ENCODE results near the gene CTU2. TPM values are rescaled to one million over a fixed set of nuclear protein-coding genes. Genes with fewer than 3 reads are reported as not detected.
A peak's percentile ranks its signal among the peaks of the same experiment; 100 is the strongest.

The CTU2 gene
- total RNA-seq, 1 experiment from 2014 or later: 39.5 TPM

DNA sequence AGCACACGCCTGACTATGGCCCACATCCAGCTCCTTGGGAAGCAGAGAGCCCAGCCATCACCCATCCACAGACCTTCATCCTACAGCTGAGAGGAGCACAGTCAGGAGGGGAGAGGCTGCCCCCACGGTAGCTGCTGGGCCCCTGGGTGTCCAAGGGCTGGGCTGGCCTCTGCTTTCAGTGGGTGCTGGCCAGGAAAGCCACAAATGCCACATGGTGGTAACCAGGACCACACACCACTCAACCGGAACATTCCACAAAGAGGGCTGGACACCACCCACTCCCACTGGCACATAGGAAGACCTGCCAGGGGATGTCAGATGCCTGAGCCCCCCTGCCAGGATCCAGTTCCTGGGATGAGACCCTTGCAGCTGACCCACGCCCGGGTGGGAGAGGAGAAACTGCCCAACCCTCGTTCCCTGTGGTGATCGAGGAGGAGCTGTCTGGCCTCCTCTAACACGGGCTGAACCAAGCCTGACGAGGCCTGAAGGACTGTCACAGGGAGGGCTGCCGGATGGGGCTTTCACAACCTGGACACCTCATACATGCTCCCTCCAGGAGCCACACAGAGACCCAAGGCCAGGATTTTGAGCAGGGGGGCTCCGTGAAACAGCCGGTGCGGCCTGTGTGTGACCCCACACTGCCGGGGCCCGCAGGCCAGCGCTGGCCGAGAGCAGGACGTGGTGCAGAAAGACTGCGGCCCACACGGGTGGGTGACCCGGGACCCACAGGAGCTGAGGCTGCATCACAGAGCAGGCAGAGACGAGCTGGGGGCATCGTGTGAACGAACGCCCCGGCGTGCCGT, 48.0 kb downstream of the CTU2 start:
- no TSS peak for BruUV-seq (replicated peaks)
- H3K27ac Mint-ChIP-seq (ENCODE audit: unreplicated experiment): no peak overlapping the region
- no peaks in the 10 kb centered on the region for H3K9me3 Mint-ChIP-seq (ENCODE audit: low read depth, unreplicated experiment)
- peaks cover 25% of the 10 kb centered on the region for H3K4me1 Mint-ChIP-seq (ENCODE audit: low read depth, unreplicated experiment)
- CTCF ChIA-PET: interaction anchor here (0.5 to 0.6 kb wide), 2 partner anchors 48 to 67 kb away, joined by 3 to 5 read pairs; no protein-coding TSS in a partner anchor
- TF ChIP-seq, protein P1, sequence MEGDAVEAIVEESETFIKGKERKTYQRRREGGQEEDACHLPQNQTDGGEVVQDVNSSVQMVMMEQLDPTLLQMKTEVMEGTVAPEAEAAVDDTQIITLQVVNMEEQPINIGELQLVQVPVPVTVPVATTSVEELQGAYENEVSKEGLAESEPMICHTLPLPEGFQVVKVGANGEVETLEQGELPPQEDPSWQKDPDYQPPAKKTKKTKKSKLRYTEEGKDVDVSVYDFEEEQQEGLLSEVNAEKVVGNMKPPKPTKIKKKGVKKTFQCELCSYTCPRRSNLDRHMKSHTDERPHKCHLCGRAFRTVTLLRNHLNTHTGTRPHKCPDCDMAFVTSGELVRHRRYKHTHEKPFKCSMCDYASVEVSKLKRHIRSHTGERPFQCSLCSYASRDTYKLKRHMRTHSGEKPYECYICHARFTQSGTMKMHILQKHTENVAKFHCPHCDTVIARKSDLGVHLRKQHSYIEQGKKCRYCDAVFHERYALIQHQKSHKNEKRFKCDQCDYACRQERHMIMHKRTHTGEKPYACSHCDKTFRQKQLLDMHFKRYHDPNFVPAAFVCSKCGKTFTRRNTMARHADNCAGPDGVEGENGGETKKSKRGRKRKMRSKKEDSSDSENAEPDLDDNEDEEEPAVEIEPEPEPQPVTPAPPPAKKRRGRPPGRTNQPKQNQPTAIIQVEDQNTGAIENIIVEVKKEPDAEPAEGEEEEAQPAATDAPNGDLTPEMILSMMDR (IDR thresholded peaks at IDR 0.05; ENCODE audit: unreplicated experiment): no peak
- DNase-seq: no peak
- H3K27me3 Mint-ChIP-seq (ENCODE audit: unreplicated experiment): no peaks in the 10 kb centered on the region
- H3K36me3 Mint-ChIP-seq (ENCODE audit: insufficient read depth, unreplicated experiment): peaks cover 16% of the 10 kb centered on the region
- no peak overlapping the region for H3K4me3 Mint-ChIP-seq (ENCODE audit: low read depth, unreplicated experiment)
- intact Hi-C loops (cut with micrococcal nuclease; ENCODE audit: unreplicated experiment): no loop called here

DNA sequence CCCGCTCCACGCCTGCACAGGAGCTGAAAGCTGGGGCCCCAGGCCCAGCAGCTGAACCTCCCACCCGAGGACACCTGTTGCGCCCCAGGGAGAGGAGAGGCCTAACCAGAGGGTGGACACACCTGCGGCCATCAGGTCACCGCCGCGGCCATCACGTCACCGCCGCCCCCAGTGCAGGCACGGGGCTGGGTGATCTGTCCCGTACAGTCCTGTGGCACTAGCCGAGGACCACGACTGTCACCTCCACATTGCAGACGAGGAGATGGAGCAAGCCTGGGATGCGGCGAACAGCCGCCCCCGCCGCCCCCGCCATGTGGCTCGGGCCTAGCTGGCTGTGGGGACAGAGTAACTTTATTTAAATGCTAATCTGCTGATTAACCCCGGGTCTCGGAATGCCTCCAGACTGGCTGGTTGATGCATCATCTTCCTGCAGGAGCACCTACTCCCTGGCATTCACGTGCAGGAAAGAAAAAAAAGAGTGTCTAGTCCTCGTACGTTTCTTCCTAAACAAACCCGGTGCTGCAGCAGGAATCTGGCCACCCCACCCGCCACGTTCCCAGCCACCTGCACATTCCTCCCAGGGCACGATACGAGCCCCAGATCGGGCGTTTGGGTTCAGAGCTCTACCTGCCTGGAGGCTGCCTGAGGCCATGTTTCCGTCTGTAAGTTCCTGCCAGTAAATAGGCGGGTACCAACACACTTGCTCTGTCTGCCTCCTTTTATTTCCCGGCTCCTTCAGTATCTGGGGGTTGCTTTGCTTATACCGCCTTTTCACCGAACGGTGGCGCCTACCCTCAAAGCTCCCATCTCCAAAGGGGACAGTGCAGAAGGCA, 48.8 kb downstream of the CTU2 start:
- H3K36me3 Mint-ChIP-seq (ENCODE audit: insufficient read depth, unreplicated experiment): peaks cover 24% of the 10 kb centered on the region
- no peak overlapping the region for H3K27ac Mint-ChIP-seq (ENCODE audit: unreplicated experiment)
- no peaks in the 10 kb centered on the region for H3K27me3 Mint-ChIP-seq (ENCODE audit: unreplicated experiment)
- no peak overlapping the region for H3K4me3 Mint-ChIP-seq (ENCODE audit: low read depth, unreplicated experiment)
- no peaks in the 10 kb centered on the region for H3K9me3 Mint-ChIP-seq (ENCODE audit: low read depth, unreplicated experiment)
- DNase-seq: peak; percentile 54
- no TSS peak for BruUV-seq (replicated peaks)
- peaks cover 29% of the 10 kb centered on the region for H3K4me1 Mint-ChIP-seq (ENCODE audit: low read depth, unreplicated experiment)
- TF ChIP-seq, protein P1 (IDR thresholded peaks at IDR 0.05; ENCODE audit: unreplicated experiment): peak; percentile 38
- CTCF ChIA-PET: interaction anchor here (1.0 to 1.2 kb wide), 2 partner anchors 18 to 29 kb away, joined by 3 to 7 read pairs; no protein-coding TSS in a partner anchor
- intact Hi-C loops (cut with micrococcal nuclease; ENCODE audit: unreplicated experiment): no loop called here

GRCh38 chr16:88755745-88756443, 49.6 kb downstream of the CTU2 start:
- TF ChIP-seq, protein P1 (IDR thresholded peaks at IDR 0.05; ENCODE audit: unreplicated experiment): no peak
- H3K27me3 Mint-ChIP-seq (ENCODE audit: unreplicated experiment): no peaks in the 10 kb centered on the region
- H3K36me3 Mint-ChIP-seq (ENCODE audit: insufficient read depth, unreplicated experiment): peaks cover 26% of the 10 kb centered on the region
- H3K9me3 Mint-ChIP-seq (ENCODE audit: low read depth, unreplicated experiment): no peaks in the 10 kb centered on the region
- BruUV-seq (replicated peaks): no TSS peak
- no peak overlapping the region for H3K4me3 Mint-ChIP-seq (ENCODE audit: low read depth, unreplicated experiment)
- intact Hi-C loops (cut with micrococcal nuclease; ENCODE audit: unreplicated experiment): no loop called here
- peaks cover 36% of the 10 kb centered on the region for H3K4me1 Mint-ChIP-seq (ENCODE audit: low read depth, unreplicated experiment)
- no peak for DNase-seq
- no peak overlapping the region for H3K27ac Mint-ChIP-seq (ENCODE audit: unreplicated experiment)
- CTCF ChIA-PET: interaction anchor here (1.0 to 1.2 kb wide), 2 partner anchors 19 to 28 kb away, joined by 3 to 7 read pairs; no protein-coding TSS in a partner anchor
